Upper lobe of left lung (tissue), 6 donors: Measurements from ENCODE around the gene BAMBI. TPM values are rescaled to one million over a fixed set of nuclear protein-coding genes. Genes with fewer than 3 reads are reported as not detected.

Source experiments
- ATAC-seq, 2 donors: fragments of 200-7000 bp; cut with Tn5 transposase; one replicate each; pipeline ENCODE4 v1.9.1; 2022; ENCODE audit warnings: mild to moderate bottlenecking in 2 of 2, moderate library complexity in 2 of 2; ENCODE audit not compliant: low FRiP score in 2 of 2
- DNase-seq, 2 donors: peaks; one replicate each; pipeline ENCODE4 v3.0.0-alpha.2; 2019 to 2020
- H3K27ac ChIP-seq, 4 donors: fragments of 200-600 bp; sonication (generic); one replicate each; pipeline ENCODE4 v1.5.1; 2016 to 2019
- H3K27me3 ChIP-seq, 4 donors: fragments of 200-600 bp; sonication (generic); one replicate each; pipeline ENCODE4 v1.5.1; 2017 to 2019
- H3K36me3 ChIP-seq, 4 donors: fragments of 200-600 bp; sonication (generic); one replicate each; pipeline ENCODE4 v1.5.1; 2016 to 2019
- H3K4me1 ChIP-seq, 4 donors: fragments of 200-600 bp; sonication (generic); one replicate each; pipeline ENCODE4 v1.5.1; 2018 to 2019
- H3K4me3 ChIP-seq, 4 donors: fragments of 200-600 bp; sonication (generic); one replicate each; pipeline ENCODE4 v1.5.1; 2017 to 2019; ENCODE audit warnings: mild to moderate bottlenecking in 2 of 4, moderate library complexity in 1 of 4
- H3K9me3 ChIP-seq, 4 donors: fragments of 200-600 bp; sonication (generic); one replicate each; pipeline ENCODE4 v1.5.1; 2018 to 2019
- CTCF ChIP-seq, 6 experiments: fragments of 450-650 bp in 4 of 6; fragments of 200-600 bp in 2 of 6; sonication (generic) in 2 of 6; IDR thresholded peaks; one replicate each; pipeline ENCODE4 v1.5.1; 2016 to 2019; ENCODE audit warnings: antibody characterized with exemption in 6 of 6
- EP300 ChIP-seq, 4 donors: sonication (generic); formaldehyde crosslinking; IDR thresholded peaks; one replicate each; pipeline ENCODE4 v1.5.1; 2017; ENCODE audit warnings: antibody characterized with exemption in 4 of 4, control low read depth in 2 of 4
- POLR2A ChIP-seq, 4 donors: fragments of 450-650 bp; IDR thresholded peaks; one replicate each; pipeline ENCODE4 v1.5.1; 2016 to 2017; ENCODE audit warnings: antibody characterized with exemption in 4 of 4, mild to moderate bottlenecking in 2 of 4
- POLR2AphosphoS5 ChIP-seq, 2 donors: sonication (generic); formaldehyde crosslinking; IDR thresholded peaks; one replicate each; pipeline ENCODE4 v1.5.1; 2017; ENCODE audit warnings: antibody characterized with exemption in 2 of 2
- WGBS, 2 donors: methylation state at CpG; one replicate each; pipeline ENCODE4 v1.1.5; 2017 to 2018; 5-methylcytosine and 5-hydroxymethylcytosine counted together
- total RNA-seq, 6 donors: library from RNA; depleted of rRNA in 4 of 6; stranded (reverse); fragments of >200 nt in 4 of 6; gene quantifications; one replicate each; pipeline versions ENCODE4 v1.1.0 to v1.2.1, GENCODE V29; 2016 to 2021
- donor health status: DM: no; HTN: no; CAD: no; lungs with moderate emphysema.
- donor health status: DM: no; HTN: yes; CAD: no; lungs with severe emphysema.

BAMBI gene
- total RNA-seq, 6 donors from 2014 or later = 2.8 to 14.3 (median 8.8) TPM

- no peak for TF ChIP-seq EP300 (IDR thresholded peaks at IDR 0.05)
- no peak for TF ChIP-seq POLR2AphosphoS5 (IDR thresholded peaks at IDR 0.05)
- no peak for TF ChIP-seq POLR2A (IDR thresholded peaks at IDR 0.05)
- no peak for TF ChIP-seq CTCF (IDR thresholded peaks at IDR 0.05)
- ATAC-seq (no peak), DNase-seq (no peak)
- Histone ChIP-seq H3K9me3 (no peaks in the 10 kb centered on the region), H3K27me3 (peaks cover 0 to 7% (median 2%) of the 10 kb centered on the region in 4 donors), H3K4me3 (peak overlapping the region in 3 of 4 donors; percentile 80 to 85 (median 81)), H3K27ac (peak overlapping the region in 1 of 4 donors; percentile 87), H3K36me3 (no peaks in the 10 kb centered on the region), H3K4me1 (peaks cover 20 to 45% (median 26%) of the 10 kb centered on the region in 4 donors)
- WGBS, 2 donors = 6 to 14% methylated on average over 1 of the region's 1 CpG
Observed at GRCh38 chr10:28680358-28680752, 3.0 kb downstream of the BAMBI start.

GRCh38 chr10:28681291-28681763 is 4.0 kb downstream of the BAMBI start:
- no peaks in the 10 kb centered on the region for H3K9me3 ChIP-seq
- H3K4me1 ChIP-seq = peaks cover 20 to 45% (median 25%) of the 10 kb centered on the region in 4 donors
- peak overlapping the region in 1 of 4 donors; percentile 85 for H3K4me3 ChIP-seq
- ATAC-seq = no peak
- TF ChIP-seq POLR2A (IDR thresholded peaks at IDR 0.05) = no peak
- TF ChIP-seq POLR2AphosphoS5 (IDR thresholded peaks at IDR 0.05) = no peak
- no peak for TF ChIP-seq CTCF (IDR thresholded peaks at IDR 0.05)
- TF ChIP-seq EP300 (IDR thresholded peaks at IDR 0.05) = no peak
- DNase-seq = no peak
- no peaks in the 10 kb centered on the region for H3K36me3 ChIP-seq
- WGBS, 2 donors = 63 to 68% methylated on average over 6 of the region's 6 CpGs
- H3K27ac ChIP-seq = no peak overlapping the region
- H3K27me3 ChIP-seq = peaks cover 0 to 7% (median 2%) of the 10 kb centered on the region in 4 donors

- no peaks in the 10 kb centered on the region for H3K9me3 ChIP-seq
- WGBS, 2 donors = 69 to 77% methylated on average over 14 of the region's 14 CpGs
- peaks cover 14 to 36% (median 18%) of the 10 kb centered on the region in 4 donors for H3K4me1 ChIP-seq
- H3K27me3 ChIP-seq = peaks cover 0 to 7% (median 2%) of the 10 kb centered on the region in 4 donors
- H3K4me3 ChIP-seq = no peak overlapping the region
- no peak for ATAC-seq
- TF ChIP-seq CTCF (IDR thresholded peaks at IDR 0.05) (no peak), POLR2A (IDR thresholded peaks at IDR 0.05) (no peak), POLR2AphosphoS5 (IDR thresholded peaks at IDR 0.05) (no peak)
- no peak overlapping the region for H3K27ac ChIP-seq
- H3K36me3 ChIP-seq = no peaks in the 10 kb centered on the region
- no peak for DNase-seq
Observed at GRCh38 chr10:28681928-28682750, 4.8 kb downstream of the BAMBI start.

- Histone ChIP-seq H3K36me3 (no peaks in the 10 kb centered on the region), H3K4me3 (no peak overlapping the region), H3K4me1 (peaks cover 10 to 23% (median 12%) of the 10 kb centered on the region in 4 donors), H3K27me3 (no peaks in the 10 kb centered on the region), H3K27ac (no peak overlapping the region), H3K9me3 (no peaks in the 10 kb centered on the region)
- no peak for TF ChIP-seq POLR2AphosphoS5 (IDR thresholded peaks at IDR 0.05)
- no peak for TF ChIP-seq EP300 (IDR thresholded peaks at IDR 0.05)
- TF ChIP-seq POLR2A (IDR thresholded peaks at IDR 0.05) = no peak
- TF ChIP-seq CTCF (IDR thresholded peaks at IDR 0.05) = no peak
- WGBS, 2 donors = 91 to 96% methylated on average over 13 of the region's 13 CpGs
- no peak for ATAC-seq
- DNase-seq = peak in 1 of 2 donors; percentile 54
Observed at GRCh38 chr10:28684157-28684985, 7.0 kb downstream of the BAMBI start.
